Ishikawa (cell line): ENCODE data around the gene PATE2.

Experiments used
- CEBPB ChIP-seq: IDR thresholded peaks from 2 replicates; pipeline ENCODE4 v1.6.1; 2012
- CREB1 ChIP-seq: IDR thresholded peaks from 2 replicates; pipeline ENCODE4 v1.6.1; 2012; ENCODE audit warnings: low read depth
- EP300 ChIP-seq: IDR thresholded peaks from 2 replicates; pipeline ENCODE4 v1.6.1; 2012; ENCODE audit warnings: borderline replicate concordance
- FOXM1 ChIP-seq: IDR thresholded peaks from 2 replicates; pipeline ENCODE4 v1.6.1; 2012; ENCODE audit warnings: low read depth, borderline replicate concordance
- MAX ChIP-seq: IDR thresholded peaks from 2 replicates; pipeline ENCODE4 v1.6.1; 2012
- NFIC ChIP-seq: IDR thresholded peaks from 2 replicates; pipeline ENCODE4 v1.6.1; 2012
- RAD21 ChIP-seq: IDR thresholded peaks from 2 replicates; pipeline ENCODE4 v1.6.1; 2012; ENCODE audit warnings: low read depth
- TAF1 ChIP-seq: IDR thresholded peaks from 2 replicates; pipeline ENCODE4 v1.6.1; 2012; ENCODE audit warnings: low read depth, mild to moderate bottlenecking
- TCF12 ChIP-seq: IDR thresholded peaks from 2 replicates; pipeline ENCODE4 v1.6.1; 2012; ENCODE audit warnings: low read depth
- TEAD4 ChIP-seq: IDR thresholded peaks from 2 replicates; pipeline ENCODE4 v1.6.1; 2012
- YY1 ChIP-seq: IDR thresholded peaks from 2 replicates; pipeline ENCODE4 v1.6.1; 2012; ENCODE audit warnings: low read depth
- TF ChIP-seq, protein P1 (sequence below): IDR thresholded peaks from 2 replicates; pipeline ENCODE4 v1.6.1; 2012; ENCODE audit warnings: low read depth, mild to moderate bottlenecking

GRCh38 chr11:125797641-125798040, 19.0 kb upstream of the PATE2 start:
- TF ChIP-seq, protein P1, sequence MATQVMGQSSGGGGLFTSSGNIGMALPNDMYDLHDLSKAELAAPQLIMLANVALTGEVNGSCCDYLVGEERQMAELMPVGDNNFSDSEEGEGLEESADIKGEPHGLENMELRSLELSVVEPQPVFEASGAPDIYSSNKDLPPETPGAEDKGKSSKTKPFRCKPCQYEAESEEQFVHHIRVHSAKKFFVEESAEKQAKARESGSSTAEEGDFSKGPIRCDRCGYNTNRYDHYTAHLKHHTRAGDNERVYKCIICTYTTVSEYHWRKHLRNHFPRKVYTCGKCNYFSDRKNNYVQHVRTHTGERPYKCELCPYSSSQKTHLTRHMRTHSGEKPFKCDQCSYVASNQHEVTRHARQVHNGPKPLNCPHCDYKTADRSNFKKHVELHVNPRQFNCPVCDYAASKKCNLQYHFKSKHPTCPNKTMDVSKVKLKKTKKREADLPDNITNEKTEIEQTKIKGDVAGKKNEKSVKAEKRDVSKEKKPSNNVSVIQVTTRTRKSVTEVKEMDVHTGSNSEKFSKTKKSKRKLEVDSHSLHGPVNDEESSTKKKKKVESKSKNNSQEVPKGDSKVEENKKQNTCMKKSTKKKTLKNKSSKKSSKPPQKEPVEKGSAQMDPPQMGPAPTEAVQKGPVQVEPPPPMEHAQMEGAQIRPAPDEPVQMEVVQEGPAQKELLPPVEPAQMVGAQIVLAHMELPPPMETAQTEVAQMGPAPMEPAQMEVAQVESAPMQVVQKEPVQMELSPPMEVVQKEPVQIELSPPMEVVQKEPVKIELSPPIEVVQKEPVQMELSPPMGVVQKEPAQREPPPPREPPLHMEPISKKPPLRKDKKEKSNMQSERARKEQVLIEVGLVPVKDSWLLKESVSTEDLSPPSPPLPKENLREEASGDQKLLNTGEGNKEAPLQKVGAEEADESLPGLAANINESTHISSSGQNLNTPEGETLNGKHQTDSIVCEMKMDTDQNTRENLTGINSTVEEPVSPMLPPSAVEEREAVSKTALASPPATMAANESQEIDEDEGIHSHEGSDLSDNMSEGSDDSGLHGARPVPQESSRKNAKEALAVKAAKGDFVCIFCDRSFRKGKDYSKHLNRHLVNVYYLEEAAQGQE, result no peak
- TF ChIP-seq TCF12 (no peak), CEBPB (no peak), TAF1 (no peak), CREB1 (no peak), EP300 (no peak), MAX (no peak), RAD21 (no peak), YY1 (no peak), TEAD4 (no peak), NFIC (no peak), FOXM1 (no peak)
